DOHH2 (cell line): Measurements from ENCODE around the gene NLK.

Source experiments
- CTCF ChIP-seq: fragments of 200-600 bp; sonication (generic); IDR thresholded peaks from one replicate; pipeline ENCODE4 v1.5.1; 2014; ENCODE audit warnings: antibody characterized with exemption, mild to moderate bottlenecking, low read depth, low read length; ENCODE audit not compliant: poor library complexity, severe bottlenecking
- EZH2phosphoT487 ChIP-seq: fragments of 200-600 bp; sonication (generic); IDR thresholded peaks from 2 replicates; pipeline ENCODE4 v1.6.1; 2017; ENCODE audit warnings: borderline replicate concordance, mild to moderate bottlenecking, antibody characterized with exemption, low read length, moderate library complexity, mixed read lengths

DNA sequence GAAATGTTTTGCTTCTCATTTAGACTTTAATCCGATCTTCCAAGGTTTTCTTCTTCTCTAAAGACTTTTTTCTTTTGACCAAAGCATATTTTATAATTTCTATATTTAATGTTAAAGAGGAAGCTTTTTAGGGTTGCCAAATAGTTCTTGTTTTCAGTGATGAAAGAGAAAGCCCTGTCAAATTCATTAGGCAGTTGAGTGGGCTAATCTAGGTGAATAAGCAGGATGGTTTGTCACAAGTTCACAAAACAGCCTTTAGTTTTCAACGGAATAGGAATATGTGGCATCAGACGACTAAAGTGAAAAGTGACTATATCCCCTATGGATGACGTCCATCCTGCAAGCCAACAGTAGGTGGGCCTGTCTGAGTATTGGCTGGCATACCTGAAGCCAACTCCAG is 118.8 kb downstream of the NLK start:
- TF ChIP-seq CTCF = no peak
- no peak for TF ChIP-seq EZH2phosphoT487
